Esophagus squamous epithelium (tissue), 5 donors: ENCODE data around the gene SPTBN4. TPM values are rescaled to one million over a fixed set of nuclear protein-coding genes. Genes with fewer than 3 reads are reported as not detected.

Experiments used
- DNase-seq: peaks from one replicate; lab custom pipeline; 2025; lab: John Stamatoyannopoulos, UW
- H3K27ac ChIP-seq, 4 donors: fragments of 200-600 bp; sonication (generic); one replicate each; pipeline ENCODE4 v1.5.1; 2016 to 2019; ENCODE audit warnings: mild to moderate bottlenecking in 1 of 4
- H3K27me3 ChIP-seq, 4 donors: fragments of 200-600 bp; sonication (generic); 1 replicate in 3 of 4; 2 replicates in 1 of 4; pipeline versions ENCODE4 v1.5.1 to v1.6.0; 2017 to 2021; ENCODE audit warnings: antibody characterized with exemption in 1 of 4
- H3K36me3 ChIP-seq, 3 donors: fragments of 200-600 bp; sonication (generic); one replicate each; pipeline ENCODE4 v1.5.1; 2016 to 2019
- H3K4me1 ChIP-seq, 3 donors: fragments of 200-600 bp; sonication (generic); one replicate each; pipeline ENCODE4 v1.5.1; 2017 to 2019
- H3K4me3 ChIP-seq, 4 donors: fragments of 200-600 bp; sonication (generic); 1 replicate in 3 of 4; 2 replicates in 1 of 4; pipeline ENCODE4 v1.5.1; 2016 to 2019; ENCODE audit warnings: mild to moderate bottlenecking in 2 of 4, moderate library complexity in 1 of 4
- H3K9me3 ChIP-seq, 3 donors: fragments of 200-600 bp; sonication (generic); one replicate each; pipeline ENCODE4 v1.5.1; 2016 to 2019
- POLR2A ChIP-seq, 4 donors: fragments of 450-650 bp; IDR thresholded peaks; one replicate each; pipeline ENCODE4 v1.6.1; 2017; ENCODE audit warnings: antibody characterized with exemption in 4 of 4, mild to moderate bottlenecking in 4 of 4, moderate library complexity in 3 of 4
- WGBS, 2 donors: methylation state at CpG; one replicate each; pipeline ENCODE4 v1.1.5; 2018; 5-methylcytosine and 5-hydroxymethylcytosine counted together
- intact Hi-C: fragments of 100-400 bp; cut with DNase I; formaldehyde crosslinking; loops from one replicate; pipeline ENCODE4 v1.15.0; 2022
- total RNA-seq, 4 donors: library from RNA; depleted of rRNA; stranded (reverse); fragments of >200 nt; gene quantifications; one replicate each; pipeline ENCODE4 v1.1.0, GENCODE V29; 2016
- TF ChIP-seq, protein P1 (sequence below), 6 experiments: fragments of 450-650 bp in 4 of 6; fragments of 200-600 bp in 2 of 6; sonication (generic) in 2 of 6; IDR thresholded peaks; one replicate each; pipeline ENCODE4 v1.5.1; 2016 to 2019; ENCODE audit warnings: antibody characterized with exemption in 6 of 6, mild to moderate bottlenecking in 4 of 6, moderate library complexity in 4 of 6
- donor health status: DM: yes; HTN: yes; CAD: no.

SPTBN4 gene
- total RNA-seq, 4 donors from 2014 or later: 0.08 to 2.0 (median 1.2) TPM

- intact Hi-C loops: no loop called here
- H3K27me3 ChIP-seq: peaks cover 0 to 29% (median 0%) of the 10 kb centered on the region in 4 donors
- no peak for DNase-seq
- 36% methylated on average over 2 of the region's 2 CpGs; no CpG with 5 or more reads in 1 of the 2 donors for WGBS, 2 donors
- no peaks in the 10 kb centered on the region for H3K36me3 ChIP-seq
- peaks cover 3 to 7% (median 7%) of the 10 kb centered on the region in 3 donors for H3K4me1 ChIP-seq
- no peaks in the 10 kb centered on the region for H3K9me3 ChIP-seq
- TF ChIP-seq, protein P1, sequence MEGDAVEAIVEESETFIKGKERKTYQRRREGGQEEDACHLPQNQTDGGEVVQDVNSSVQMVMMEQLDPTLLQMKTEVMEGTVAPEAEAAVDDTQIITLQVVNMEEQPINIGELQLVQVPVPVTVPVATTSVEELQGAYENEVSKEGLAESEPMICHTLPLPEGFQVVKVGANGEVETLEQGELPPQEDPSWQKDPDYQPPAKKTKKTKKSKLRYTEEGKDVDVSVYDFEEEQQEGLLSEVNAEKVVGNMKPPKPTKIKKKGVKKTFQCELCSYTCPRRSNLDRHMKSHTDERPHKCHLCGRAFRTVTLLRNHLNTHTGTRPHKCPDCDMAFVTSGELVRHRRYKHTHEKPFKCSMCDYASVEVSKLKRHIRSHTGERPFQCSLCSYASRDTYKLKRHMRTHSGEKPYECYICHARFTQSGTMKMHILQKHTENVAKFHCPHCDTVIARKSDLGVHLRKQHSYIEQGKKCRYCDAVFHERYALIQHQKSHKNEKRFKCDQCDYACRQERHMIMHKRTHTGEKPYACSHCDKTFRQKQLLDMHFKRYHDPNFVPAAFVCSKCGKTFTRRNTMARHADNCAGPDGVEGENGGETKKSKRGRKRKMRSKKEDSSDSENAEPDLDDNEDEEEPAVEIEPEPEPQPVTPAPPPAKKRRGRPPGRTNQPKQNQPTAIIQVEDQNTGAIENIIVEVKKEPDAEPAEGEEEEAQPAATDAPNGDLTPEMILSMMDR (IDR thresholded peaks at IDR 0.05): no peak
- TF ChIP-seq POLR2A (IDR thresholded peaks at IDR 0.05): no peak
- no peak overlapping the region for H3K27ac ChIP-seq
- no peak overlapping the region for H3K4me3 ChIP-seq
Observed at GRCh38 chr19:40507892-40508291, 41.1 kb downstream of the SPTBN4 start.

GRCh38 chr19:40508739-40509260, 42.0 kb downstream of the SPTBN4 start:
- Histone ChIP-seq H3K4me3 (no peak overlapping the region), H3K36me3 (no peaks in the 10 kb centered on the region), H3K27ac (no peak overlapping the region), H3K4me1 (peaks cover 3 to 12% (median 10%) of the 10 kb centered on the region in 3 donors), H3K9me3 (no peaks in the 10 kb centered on the region), H3K27me3 (peaks cover 0 to 33% (median 3%) of the 10 kb centered on the region in 4 donors)
- no peak for DNase-seq
- intact Hi-C loops: no loop called here
- 84 to 88% methylated on average over 7 to 8 of the region's 8 CpGs for WGBS, 2 donors
- no peak for TF ChIP-seq POLR2A (IDR thresholded peaks at IDR 0.05)
- TF ChIP-seq, protein P1 (IDR thresholded peaks at IDR 0.05): no peak

DNA sequence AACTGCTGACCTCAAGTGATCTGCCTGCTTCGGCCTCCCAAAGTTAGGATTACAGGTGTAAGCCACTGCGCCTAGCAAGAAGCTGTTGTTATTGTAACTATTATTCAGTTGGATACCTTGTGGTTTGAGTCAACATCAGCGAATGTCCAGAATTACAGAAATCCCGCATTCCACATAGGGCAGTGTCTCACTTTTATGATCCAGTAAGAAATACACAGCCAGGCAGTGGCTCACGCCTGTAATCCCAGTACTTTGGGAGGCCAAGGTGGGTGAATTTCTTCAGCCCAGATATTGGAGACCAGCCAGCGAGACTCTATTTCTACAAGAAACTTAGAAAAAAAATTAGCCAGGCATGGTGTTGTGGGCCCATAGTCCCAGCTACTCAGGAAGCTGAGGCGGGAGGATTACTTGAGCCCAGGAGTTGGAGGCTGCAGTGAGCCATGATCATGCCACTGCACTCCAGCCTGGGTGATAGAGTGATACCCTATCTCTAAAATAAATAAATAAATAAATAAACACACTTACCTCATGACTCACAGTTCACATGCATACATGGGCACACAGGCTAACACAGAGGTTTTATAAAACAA, 43.8 kb downstream of the SPTBN4 start:
- intact Hi-C loops: no loop called here
- Histone ChIP-seq H3K4me3 (no peak overlapping the region), H3K27ac (no peak overlapping the region), H3K9me3 (no peaks in the 10 kb centered on the region), H3K4me1 (peaks cover 3 to 12% (median 10%) of the 10 kb centered on the region in 3 donors), H3K36me3 (no peaks in the 10 kb centered on the region), H3K27me3 (peaks cover 0 to 50% (median 3%) of the 10 kb centered on the region in 4 donors)
- DNase-seq: no peak
- TF ChIP-seq POLR2A (IDR thresholded peaks at IDR 0.05): no peak
- TF ChIP-seq, protein P1 (IDR thresholded peaks at IDR 0.05): no peak
- whole genome bisulfite sequencing, 2 donors: 81 to 83% methylated on average over 5 to 7 of the region's 7 CpGs

GRCh38 chr19:40511487-40511886, 44.7 kb downstream of the SPTBN4 start:
- H3K4me3 ChIP-seq: no peak overlapping the region
- TF ChIP-seq, protein P1 (IDR thresholded peaks at IDR 0.05): no peak
- no peak for TF ChIP-seq POLR2A (IDR thresholded peaks at IDR 0.05)

DNA sequence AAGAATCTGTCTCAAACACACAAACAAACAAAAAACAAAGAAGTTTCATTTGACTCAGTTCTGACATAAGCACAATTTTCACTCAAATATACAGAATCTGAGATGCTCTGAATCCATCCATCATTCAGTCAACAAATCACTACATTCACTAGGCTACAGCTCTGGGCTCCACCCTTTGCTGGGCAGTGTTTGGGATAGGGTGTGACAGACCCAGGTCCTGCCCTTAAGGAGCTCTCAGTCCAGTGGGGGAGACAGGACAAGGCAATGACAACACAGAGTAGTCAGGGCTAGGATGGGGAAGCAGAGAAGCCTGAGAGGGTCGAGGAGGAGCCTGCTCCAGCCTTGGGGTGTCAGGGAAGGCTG, 45.3 kb downstream of the SPTBN4 start:
- Histone ChIP-seq H3K27me3 (peaks cover 0 to 54% (median 3%) of the 10 kb centered on the region in 4 donors), H3K27ac (no peak overlapping the region), H3K9me3 (no peaks in the 10 kb centered on the region), H3K4me3 (peak overlapping the region in 1 of 4 donors; percentile 52), H3K4me1 (peaks cover 3 to 12% (median 10%) of the 10 kb centered on the region in 3 donors), H3K36me3 (no peaks in the 10 kb centered on the region)
- intact Hi-C loops: no loop called here
- no peak for TF ChIP-seq POLR2A (IDR thresholded peaks at IDR 0.05)
- TF ChIP-seq, protein P1 (IDR thresholded peaks at IDR 0.05): no peak
- DNase-seq: no peak
- whole genome bisulfite sequencing, 2 donors: 14 to 33% methylated on average over 1 of the region's 1 CpG

More at GRCh38 chr19:40511487-40511886, 44.7 kb downstream of the SPTBN4 start:
- H3K27ac ChIP-seq: no peak overlapping the region
- DNase-seq: no peak
- intact Hi-C loops: no loop called here
- peaks cover 0 to 54% (median 3%) of the 10 kb centered on the region in 4 donors for H3K27me3 ChIP-seq
- H3K4me1 ChIP-seq: peaks cover 3 to 12% (median 10%) of the 10 kb centered on the region in 3 donors
- WGBS, 2 donors: 80 to 84% methylated on average over 6 of the region's 6 CpGs
- no peaks in the 10 kb centered on the region for H3K36me3 ChIP-seq
- no peaks in the 10 kb centered on the region for H3K9me3 ChIP-seq
